Activated T-helper 1 cell treated with anti-CD3 and anti-CD28 coated beads, Interleukin-2, amount 50 U/mL, for 16 hours (primary cell): ENCODE data around the gene KIF1A.
"Not testable (repeated sequence)": the region's sequence is repeated elsewhere in the genome, so short reads cannot be mapped to it uniquely, and the experiment has no call there.

Source experiments
- DNase-seq, 2 donors: peaks; one replicate each; pipeline ENCODE4 v3.0.0-alpha.2; 2020; ENCODE audit warnings: low read depth in 1 of 2, low spot score in 1 of 2

Gene KIF1A

DNA sequence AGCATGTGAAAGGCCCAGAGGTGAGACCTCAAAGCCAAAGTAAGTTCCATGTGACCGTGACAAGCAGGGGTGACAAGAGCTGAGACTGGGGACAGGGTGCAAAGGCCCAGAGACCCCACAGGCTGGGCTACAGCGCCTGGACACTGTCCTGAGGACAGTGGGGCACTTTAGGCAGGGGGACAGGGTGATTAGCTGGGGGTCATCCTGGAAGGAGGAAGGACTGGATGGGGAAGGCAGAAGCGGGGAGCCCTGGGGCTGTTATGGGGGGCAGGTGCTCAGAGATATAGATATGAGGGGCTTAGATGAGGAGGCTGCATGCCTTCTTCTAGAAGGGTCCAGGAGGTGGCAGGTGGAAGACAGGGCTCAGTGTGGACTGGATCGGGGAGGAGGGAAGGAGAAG is 31.5 kb downstream of the KIF1A start:
- DNase-seq, result no peak

DNA sequence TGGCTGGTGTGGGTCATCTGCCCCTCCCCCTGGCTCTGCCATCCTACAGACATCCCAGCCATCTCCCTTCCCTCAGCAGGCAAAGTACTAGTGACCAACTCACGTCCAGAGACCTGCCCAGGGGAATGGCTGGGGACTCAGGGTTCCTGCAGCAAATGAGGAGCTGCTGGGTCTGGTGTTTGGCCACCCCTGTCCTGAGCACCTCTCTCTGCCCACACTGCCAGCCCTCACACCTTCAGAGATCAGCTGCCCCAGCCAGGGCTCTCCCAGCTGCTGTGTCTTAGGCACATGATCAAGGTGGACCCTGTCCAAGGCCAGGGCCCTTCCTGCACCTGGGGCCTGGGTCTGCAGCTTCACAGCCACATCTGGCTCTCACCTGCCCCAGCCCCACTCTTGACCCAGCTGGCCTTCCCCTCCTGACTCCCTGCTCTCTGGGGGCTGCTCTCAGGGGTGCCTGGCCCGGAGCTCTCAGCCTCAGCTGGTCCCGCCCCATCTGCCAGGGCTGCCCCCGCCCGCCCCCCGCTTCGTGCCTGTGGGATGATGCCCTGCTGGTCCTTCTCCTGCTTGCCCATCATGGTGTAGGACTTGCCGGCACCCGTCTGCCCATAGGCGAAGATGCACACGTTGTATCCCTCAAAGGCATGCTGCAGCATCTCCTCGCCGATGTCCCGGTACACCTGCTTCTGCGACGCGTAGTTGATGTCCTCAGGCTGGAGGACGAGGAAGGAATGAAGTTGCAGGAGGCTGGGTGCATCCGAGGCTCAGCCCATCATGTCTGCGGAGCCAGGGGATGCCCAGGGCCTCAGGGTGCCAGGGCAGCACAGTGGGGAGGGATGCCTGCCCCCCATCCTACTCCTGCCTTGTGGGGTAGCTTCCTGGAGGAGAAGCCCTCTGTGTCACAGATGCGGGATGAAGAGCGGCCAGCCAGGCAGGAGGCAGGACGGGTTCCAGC is 32.2 kb downstream of the KIF1A start:
- no peak for DNase-seq

DNA sequence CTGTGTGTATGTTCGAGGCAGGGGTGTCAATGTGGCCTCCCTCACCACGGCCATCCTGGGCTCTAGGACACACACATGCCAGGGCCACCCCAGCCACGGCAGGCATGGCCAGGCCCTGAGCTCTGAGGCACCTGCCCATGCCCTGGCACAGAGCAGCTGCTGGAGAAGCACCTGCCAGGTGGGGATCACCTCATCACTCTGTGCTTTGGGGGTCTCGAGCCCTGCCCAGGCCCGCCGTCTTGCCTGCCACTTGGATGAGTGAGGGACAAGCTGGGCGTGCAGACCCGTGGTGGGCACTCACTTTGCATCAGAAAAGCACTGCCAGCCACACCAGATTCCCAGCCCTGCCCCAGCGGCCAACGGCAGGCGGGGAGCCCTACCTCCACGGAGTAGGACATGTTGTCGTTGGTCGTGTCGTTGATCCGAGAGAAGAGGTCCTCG is 33.1 kb downstream of the KIF1A start:
- no peak for DNase-seq

DNA sequence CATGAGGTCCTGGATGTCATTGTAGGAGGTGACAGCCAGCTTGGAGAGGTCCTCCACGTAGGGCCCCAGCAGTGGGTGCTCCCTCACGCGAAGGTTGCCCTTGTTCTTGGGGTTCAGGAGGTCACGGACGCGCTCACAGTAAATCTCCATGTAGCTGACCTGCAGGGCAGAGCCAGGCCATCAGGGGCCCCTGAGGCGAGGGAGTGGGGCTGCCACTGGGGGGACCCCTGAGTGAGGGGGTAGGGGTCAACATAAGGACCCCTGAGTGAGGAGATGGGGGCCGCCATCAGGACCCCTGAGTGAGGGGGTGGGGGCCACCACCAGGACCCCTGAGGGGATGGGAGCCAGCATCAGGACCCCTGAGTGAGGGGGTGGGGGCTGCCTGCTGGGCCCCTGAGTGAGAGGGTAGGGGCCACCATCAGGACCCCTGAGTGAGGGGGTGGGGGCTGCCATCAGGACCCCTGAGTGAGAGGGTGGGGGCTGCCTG is 33.6 kb downstream of the KIF1A start:
- DNase-seq, result no peak

DNA sequence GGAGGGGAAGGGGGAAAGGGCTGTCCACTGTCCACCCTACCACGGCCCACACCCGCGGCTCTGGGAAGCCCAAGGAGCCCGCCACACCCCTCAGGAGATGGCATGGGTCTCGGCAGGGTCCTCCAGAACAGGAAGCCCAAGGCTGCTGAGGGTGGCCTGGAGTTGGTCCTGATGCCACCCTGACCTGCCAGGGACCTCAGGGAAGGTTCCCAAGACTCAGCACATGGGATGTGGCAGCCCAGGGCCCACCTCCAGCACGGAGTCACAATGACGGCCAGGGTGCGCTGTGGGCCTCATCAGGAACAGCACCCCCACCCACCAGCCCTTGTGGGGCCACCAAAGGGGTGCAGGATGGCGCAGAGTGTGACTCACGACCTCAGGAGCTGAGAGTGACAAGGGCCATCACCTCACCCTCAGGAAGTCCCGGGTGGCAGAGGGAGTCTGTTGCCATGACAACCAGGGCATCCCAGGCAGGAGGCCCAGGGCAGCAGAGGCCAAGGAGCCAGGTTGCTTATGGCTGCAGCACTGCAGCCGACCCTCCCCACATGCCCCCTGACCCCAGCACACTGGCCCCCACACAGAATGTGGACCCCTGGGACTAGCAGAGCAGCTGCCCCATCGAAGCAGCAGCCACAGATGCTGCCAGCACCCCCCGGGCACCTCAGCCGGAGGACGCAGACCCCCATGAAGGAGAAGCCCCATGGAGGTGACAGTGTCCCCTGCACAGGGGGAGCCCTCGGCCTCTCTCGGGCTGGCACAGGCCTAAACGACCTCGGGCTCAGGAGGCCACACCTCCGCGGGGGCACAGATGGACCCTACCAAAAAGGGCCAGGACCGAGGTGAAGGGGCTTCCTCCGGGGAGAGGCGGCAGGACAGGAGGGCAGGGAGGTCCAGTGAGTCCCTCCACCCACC is 34.3 kb downstream of the KIF1A start:
- DNase-seq, result no peak

DNA sequence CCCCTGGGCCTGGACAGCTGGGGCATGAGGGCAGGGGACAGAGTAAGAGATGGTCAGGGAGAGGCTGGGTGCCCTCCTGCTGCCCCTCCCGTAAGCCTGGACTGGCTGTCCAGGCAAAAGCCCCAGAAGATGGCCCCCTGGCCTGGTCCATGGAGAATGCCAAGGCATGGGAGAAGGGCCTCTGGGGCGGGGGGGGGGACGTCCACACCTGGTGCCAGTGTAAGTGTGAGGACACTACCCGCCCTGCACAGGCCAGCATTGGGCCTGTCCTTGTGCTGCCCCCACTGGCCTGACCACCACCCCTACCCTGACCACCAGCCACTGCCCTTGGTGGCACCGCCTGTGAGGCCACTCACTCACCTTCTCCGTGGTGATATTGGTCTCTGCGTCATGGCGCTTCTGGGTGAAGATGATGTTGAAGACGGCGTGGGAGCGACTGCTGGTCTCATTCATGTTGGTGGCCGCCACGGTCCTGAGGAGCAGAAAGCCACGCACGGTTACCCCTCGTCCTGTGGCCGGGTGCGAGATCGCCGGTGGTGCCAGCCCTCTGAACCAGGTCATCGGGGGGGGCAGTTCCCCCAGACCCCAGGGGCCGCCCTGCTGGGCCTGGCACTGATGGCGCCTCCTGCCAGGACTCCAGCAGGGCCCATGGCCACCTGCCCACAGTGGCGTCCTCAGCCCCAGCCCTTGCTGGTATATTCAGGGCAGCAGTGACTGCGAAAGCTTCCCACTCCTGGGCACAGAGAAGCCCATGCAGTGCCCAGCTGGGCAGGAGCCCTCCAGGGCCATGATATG is 35.2 kb downstream of the KIF1A start:
- DNase-seq, result no peak

DNA sequence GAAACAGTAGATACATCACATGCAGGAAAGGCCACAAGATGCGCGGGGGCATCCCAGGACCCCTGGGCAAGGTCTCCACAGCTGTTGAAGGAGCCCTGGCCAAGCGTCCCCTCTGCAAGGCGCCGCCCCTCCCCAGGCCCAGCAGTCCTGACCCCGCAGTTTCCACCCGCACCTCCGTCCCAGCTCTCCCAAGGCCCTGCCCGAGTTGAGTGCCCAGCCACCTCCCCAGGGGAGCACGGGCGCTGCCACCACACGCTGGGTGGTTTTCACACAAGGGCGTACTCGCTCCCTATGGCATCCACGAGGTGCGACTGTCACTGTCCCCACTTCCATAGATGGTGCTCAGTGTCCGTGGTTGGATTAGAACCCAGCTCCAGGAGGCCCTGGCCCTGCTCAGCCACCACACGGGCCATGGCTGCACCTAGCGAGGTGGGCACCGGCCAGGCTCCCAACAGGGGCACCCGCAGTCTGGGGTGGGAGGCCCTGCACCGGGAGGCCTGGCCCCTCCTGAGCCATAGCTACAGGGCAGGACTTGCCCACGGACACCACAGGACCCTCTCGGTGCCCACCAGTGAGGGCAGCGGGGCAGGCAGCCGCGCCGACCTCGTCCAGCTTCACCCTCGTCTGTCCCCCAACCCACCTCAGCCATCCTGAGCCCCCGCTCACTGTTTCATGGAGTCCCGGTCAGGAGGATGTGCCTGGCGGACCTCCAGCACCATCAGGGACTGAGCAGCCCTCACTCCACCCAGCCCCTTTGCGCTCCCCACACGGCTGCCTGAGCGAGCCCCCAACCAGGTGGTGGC is 36.0 kb downstream of the KIF1A start:
- DNase-seq, result no peak

DNA sequence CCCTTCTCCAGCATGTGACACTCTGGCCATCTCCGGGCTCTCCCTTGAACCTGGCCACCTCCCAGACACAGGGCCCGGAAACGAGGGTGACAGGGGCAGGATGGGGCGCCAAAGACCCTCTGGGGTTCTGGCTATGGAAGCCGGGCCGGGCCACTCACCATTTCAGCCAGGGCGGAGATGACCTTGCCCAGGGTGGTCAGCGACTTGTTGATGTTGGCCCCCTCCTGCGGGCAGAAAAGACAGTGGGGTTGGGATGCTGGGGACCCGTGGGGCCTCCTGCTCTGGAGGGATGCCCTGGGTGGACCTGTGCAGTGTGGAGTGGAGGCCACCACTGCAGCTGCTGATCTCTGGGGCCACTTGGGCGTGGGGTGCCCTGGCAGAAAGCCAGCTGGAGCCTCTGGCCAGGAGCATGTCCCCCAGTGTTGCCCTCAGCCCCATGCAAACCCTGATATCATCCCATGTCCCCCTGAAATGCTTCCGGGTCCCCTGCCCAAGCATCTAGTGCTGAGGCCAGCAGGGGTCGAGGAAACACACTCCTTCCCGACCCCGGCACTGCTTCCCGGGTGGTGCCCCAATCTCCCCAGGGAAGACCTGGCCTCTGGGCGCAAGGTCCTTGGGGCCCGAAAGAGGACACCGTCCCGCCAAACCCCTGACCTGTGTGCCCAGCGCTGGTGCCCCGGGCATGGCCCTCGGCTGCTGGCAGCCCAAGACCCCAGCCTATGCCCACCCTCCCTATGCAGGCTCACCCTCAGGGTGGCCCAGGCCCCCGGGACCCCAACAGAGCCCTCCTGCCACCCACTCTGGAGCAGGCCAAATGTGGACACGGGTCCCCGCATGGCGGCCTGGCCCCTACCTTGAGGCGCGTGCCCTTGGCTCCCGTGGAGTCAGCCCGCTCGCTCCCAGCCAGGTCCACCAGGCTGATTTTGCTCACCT is 36.9 kb downstream of the KIF1A start:
- no peak for DNase-seq

DNA sequence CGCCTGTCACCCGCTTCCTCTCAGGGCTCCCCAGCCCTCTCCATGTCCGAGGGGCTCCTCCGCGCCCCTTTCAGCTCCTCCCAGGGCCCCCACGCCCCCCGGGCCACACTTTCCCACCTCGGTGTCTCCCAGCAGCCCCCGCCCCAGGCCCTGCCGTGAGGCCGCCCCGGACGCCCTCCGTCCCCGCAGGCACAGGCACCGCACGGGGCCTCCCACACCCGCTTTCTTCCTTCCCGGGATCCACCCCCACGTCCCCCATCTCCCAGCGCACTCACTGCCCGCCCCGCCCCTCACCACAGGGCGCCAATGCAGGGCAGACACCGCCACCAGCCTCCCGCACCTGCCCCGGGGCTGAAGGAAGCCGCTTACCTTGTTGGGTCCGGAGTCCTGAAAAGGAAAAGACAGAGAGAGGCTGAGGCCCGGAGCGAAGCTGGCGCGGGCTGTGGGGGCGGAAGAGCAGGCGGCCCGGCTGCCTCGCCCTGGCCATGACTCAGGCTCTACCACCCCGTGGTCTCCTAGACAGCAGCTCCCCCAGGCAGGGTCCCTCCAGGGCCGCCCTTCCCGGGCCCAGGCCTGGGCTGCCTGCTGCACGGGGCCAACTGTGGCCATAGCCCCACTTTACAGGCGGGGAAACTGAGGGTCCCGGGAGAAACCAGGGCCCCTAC is 37.7 kb downstream of the KIF1A start:
- no peak for DNase-seq

DNA sequence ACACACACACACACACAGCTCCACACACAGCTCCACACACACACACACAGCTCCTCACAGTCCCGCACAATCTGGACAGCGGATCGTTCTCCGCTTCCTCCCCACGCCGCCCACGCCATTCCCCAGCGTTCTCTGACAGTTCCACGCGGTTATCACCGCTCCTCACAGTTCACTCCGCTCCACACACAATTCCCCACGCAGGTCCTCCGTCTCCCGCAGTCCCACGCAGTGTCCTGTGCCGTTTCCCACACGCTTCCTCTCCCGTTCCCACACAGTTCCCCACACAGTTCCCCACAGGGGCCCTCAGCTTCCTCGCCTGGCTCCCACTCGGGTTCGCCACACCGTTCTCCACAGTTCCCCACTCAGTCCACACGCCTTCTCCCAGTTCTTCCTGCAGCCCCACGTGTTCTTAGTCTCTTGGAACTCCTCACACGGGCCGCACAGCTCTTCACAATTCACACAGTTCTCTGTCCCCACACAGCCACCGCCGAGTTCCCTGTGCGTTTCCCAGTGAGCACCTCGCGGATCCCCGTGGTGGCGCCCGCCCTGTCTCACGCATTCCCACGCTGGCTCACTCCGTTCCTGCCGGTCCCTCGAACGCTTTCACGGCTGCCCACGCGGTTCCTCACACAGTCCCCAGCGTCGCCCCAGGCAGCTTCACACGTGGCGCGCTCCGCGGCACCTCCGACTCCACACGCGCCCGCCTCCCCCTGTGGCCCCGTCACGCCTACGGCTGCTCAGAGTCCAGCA is 38.4 kb downstream of the KIF1A start:
- no peak for DNase-seq

DNA sequence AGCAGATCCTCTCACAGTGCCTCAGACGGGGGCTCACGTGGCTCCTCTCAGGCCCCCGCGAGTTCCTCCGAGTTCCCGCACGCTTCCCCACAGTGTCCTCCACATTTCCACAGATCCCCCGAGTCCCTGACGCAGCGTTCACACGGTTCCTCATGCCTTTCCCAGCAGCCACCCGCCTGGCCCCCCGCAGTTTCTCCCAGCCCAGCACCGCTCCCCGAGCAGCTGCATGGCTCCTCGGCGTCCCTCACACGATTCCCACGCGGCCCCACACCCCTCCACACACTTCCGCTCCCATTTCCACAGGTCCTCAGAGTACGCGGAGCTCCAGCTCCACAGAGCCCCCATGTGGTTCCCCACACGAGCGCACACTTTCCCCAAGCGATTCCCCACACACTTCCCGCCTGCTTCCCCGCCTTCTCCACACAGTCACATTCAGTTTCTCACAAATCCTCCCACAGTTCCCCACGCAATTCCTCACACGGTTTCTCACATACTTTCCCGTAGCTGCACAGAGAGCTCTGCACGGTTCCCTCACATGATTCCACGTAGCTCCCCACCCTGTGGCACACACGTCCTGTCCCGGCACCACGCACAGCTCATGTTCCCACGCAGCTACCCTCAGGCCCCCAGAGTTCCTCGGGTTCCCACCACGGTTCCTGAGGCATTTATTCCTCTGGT is 39.9 kb downstream of the KIF1A start:
- DNase-seq, result no peak

DNA sequence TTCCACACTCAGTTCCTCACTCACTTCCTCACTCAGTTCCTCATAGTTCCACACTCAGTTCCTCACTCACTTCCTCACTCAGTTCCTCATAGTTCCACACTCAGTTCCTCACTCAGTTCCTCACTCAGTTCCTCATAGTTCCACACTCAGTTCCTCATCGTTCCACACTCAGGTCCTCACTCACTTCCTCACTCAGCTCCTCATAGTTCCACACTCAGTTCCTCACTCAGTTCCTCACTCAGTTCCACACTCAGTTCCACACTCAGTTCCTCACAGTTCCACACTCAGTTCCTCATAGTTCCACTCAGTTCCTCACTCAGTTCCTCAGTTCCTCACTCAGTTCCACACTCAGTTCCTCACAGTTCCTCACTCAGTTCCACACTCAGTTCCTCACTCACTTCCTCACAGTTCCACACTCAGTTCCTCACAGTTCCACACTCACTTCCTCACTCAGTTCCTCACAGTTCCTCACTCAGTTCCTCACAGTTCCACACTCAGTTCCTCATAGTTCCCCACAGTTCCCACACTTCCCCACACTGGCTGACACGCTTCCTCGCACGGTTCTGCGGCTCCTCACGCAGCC is 40.7 kb downstream of the KIF1A start:
- not testable (repeated sequence) for DNase-seq

DNA sequence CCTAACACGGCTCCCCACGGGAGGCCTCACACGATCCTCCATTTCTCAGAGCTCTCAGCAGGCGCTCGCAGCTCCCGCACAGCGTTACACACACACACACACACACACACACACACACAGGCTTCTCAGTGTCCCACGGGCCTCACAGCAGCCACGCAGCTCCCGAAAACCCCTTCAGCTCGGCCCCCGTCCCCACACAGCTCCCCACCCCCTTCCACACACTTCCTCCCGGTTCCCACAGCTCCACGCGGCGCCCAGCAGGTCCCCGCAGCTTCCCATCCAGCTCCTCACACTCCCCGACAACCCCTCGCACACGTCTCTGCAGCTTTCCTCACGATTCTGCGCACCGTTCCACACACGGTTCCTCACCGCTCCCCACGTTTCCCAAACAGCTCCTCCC is 41.6 kb downstream of the KIF1A start:
- DNase-seq, result no peak

DNA sequence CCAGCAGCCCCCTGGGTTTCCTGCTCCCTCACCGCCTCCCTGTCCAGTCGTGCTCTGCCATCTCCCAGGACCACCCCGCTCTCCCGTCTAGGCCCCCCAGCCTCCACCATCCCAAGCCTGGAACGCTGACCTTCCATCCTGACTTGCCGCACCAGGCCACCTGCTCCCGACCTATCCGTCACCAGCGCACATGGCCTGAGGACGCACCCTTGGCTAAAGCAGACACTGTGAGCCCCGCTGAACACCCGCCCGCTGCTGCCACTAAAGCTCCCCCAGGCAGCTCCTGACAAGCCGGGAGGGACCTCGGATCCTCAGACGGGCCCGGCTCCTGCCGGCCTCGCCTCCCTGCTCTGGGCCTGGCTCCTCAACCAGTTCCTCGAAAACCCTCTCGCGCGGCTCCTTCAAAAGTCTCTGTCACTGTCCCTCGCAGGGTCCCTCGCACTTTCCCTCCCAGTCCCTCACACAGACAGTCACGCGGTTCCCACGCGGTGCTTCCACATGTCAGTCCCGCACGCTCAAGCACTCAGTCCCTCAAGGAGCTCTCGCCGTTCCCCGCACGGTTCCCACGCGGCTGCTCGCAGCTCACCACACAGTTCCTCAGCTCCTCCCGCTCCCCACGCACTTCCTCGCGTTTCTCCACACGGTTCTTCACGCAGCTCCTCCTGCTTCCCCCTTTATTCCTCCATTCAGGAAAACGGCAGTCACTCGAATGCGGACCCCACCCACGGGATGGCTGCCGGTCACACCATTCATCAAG is 42.4 kb downstream of the KIF1A start:
- no peak for DNase-seq

DNA sequence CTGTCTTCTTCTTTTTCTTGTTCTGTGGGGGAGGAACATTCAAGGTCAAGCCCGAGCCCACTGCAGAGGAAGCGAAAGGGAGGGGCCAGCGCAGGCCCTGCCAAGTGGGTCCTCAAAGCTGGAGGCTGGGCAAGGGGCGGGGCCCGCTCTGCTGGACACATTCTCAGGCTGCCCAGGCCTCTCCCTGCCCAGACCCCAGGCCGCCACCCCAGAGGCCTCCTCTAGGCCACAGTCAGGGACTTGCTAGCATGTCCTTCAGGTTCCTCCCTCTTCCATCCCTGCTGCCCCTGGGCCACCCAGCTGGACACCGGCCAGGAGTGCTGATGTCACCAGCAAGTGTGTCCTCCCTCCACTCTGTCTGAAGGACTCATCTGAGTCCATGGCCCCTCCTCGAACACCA is 44.1 kb downstream of the KIF1A start:
- DNase-seq, result no peak

DNA sequence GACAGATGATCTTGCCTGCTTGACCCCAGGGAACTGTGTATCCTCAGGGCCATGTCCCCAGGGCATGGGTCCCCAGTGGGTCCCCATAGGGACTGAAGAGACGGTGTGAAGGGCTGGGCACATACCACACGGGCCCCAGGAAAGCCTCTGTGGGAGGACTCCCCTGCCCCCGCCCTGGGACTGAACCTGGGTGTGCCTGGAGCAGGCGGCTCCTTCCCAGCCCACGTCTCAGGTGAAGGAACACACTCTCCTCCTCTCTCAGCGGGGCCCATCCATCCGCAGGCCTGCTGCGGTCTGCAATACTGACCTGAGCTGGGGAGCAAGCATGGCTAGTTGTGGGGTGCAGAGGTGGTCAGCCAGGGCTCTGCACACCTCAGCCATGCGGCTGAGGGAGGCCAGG is 45.2 kb downstream of the KIF1A start:
- no peak for DNase-seq
